22Rv1 (cell line): Measurements from ENCODE around the gene PREX1.

Experiments
- H3K27ac ChIP-seq: fragments of 450-650 bp; 2 replicates; pipeline ENCODE4 v1.5.1; 2017
- CTCF ChIP-seq: fragments of 450-650 bp; IDR thresholded peaks from 2 replicates; pipeline ENCODE4 v1.5.1; 2017; ENCODE audit warnings: mild to moderate bottlenecking
- ZFX ChIP-seq: fragments of 450-650 bp; IDR thresholded peaks from 2 replicates; pipeline ENCODE4 v1.6.1; 2017; ENCODE audit warnings: antibody characterized with exemption, borderline replicate concordance

Gene PREX1

GRCh38 chr20:48657426-48658197 is 170.2 kb downstream of the PREX1 start:
- no peak overlapping the region for H3K27ac ChIP-seq
- TF ChIP-seq CTCF: peak; percentile 89
- no peak for TF ChIP-seq ZFX

- TF ChIP-seq CTCF: peak; percentile 18; the same call in 1 of the 2 replicates
- no peak for TF ChIP-seq ZFX
Observed at GRCh38 chr20:48656661-48657211, 171.1 kb downstream of the PREX1 start.

GRCh38 chr20:48656137-48656536 is 171.7 kb downstream of the PREX1 start:
- TF ChIP-seq CTCF (no peak), ZFX (no peak)
- H3K27ac ChIP-seq: no peak overlapping the region

More at GRCh38 chr20:48656661-48657211, 171.1 kb downstream of the PREX1 start:
- no peak overlapping the region for H3K27ac ChIP-seq

- no peak for TF ChIP-seq CTCF
- TF ChIP-seq ZFX: no peak
- no peak overlapping the region for H3K27ac ChIP-seq
Observed at GRCh38 chr20:48653706-48654051, 174.1 kb downstream of the PREX1 start.

- TF ChIP-seq CTCF (no peak), ZFX (no peak)
- no peak overlapping the region for H3K27ac ChIP-seq
Observed at GRCh38 chr20:48652961-48653705, 174.7 kb downstream of the PREX1 start.

- no peak overlapping the region for H3K27ac ChIP-seq
- TF ChIP-seq ZFX (no peak), CTCF (no peak)
Observed at GRCh38 chr20:48651960-48652359, 175.8 kb downstream of the PREX1 start.

- TF ChIP-seq ZFX (no peak), CTCF (no peak)
- H3K27ac ChIP-seq: no peak overlapping the region
Observed at GRCh38 chr20:48651271-48651670, 176.5 kb downstream of the PREX1 start.
